Keratinocyte (primary cell): ENCODE data around the gene HELZ.

ENCODE experiments used
- EZH2 ChIP-seq: IDR thresholded peaks from one replicate; pipeline ENCODE4 v1.6.1; 2012; ENCODE audit warnings: inconsistent platforms, mild to moderate bottlenecking, low read length, moderate library complexity
- TF ChIP-seq, protein P1 (sequence below), 3 experiments: IDR thresholded peaks in 1 of 3; conservative IDR thresholded peaks in 1 of 3; optimal IDR thresholded peaks in 1 of 3; 2 replicates in 2 of 3; 3 replicates in 1 of 3; pipeline versions ENCODE3 to v1.5.1; 2011; ENCODE audit warnings: low read length in 3 of 3, mild to moderate bottlenecking in 3 of 3, moderate library complexity in 2 of 3, control low read depth in 1 of 3, inconsistent platforms in 1 of 3; ENCODE audit not compliant: insufficient read depth in 2 of 3; ENCODE audit errors: extremely low read depth in 1 of 3

DNA sequence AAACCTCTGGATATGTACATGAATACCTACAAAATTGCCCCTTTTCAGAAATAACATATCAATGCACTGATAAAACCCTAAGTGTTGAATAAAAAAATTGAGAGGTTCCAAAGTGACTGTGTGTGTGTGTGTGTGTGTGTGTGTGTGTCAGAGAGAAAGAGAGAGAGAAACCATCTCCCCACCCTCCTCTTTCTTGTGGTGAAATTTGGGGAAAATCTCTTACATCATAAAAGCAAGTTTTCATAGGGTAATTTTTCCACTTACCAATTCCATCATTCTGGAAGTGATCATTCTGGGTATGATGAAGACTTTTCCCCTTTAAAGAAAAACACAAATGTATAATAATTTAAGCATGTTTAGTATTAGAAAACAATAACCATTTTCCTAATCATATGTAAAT, 121.3 kb downstream of the HELZ start:
- TF ChIP-seq EZH2: no peak
- TF ChIP-seq, protein P1, sequence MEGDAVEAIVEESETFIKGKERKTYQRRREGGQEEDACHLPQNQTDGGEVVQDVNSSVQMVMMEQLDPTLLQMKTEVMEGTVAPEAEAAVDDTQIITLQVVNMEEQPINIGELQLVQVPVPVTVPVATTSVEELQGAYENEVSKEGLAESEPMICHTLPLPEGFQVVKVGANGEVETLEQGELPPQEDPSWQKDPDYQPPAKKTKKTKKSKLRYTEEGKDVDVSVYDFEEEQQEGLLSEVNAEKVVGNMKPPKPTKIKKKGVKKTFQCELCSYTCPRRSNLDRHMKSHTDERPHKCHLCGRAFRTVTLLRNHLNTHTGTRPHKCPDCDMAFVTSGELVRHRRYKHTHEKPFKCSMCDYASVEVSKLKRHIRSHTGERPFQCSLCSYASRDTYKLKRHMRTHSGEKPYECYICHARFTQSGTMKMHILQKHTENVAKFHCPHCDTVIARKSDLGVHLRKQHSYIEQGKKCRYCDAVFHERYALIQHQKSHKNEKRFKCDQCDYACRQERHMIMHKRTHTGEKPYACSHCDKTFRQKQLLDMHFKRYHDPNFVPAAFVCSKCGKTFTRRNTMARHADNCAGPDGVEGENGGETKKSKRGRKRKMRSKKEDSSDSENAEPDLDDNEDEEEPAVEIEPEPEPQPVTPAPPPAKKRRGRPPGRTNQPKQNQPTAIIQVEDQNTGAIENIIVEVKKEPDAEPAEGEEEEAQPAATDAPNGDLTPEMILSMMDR (optimal IDR thresholded peaks at IDR 0.05 in 1 of 3, IDR thresholded peaks at IDR 0.05 in 1 of 3, conservative IDR thresholded peaks at IDR 0.05 in 1 of 3; ENCODE audit: extremely low read depth in 1 of 3, insufficient read depth in 2 of 3, low read length in 3 of 3): no peak
